Spleen (tissue), 7 donors: Measurements from ENCODE around the gene ATP13A1.

Experiments used
- POLR2A ChIP-seq, 3 donors: fragments of 450-650 bp; IDR thresholded peaks; one replicate each; pipeline ENCODE4 v1.5.1; 2017; ENCODE audit warnings: antibody characterized with exemption in 3 of 3, mild to moderate bottlenecking in 1 of 3
- POLR2AphosphoS5 ChIP-seq, 3 donors: sonication (generic); formaldehyde crosslinking; IDR thresholded peaks; one replicate each; pipeline ENCODE4 v1.5.1; 2017; ENCODE audit warnings: antibody characterized with exemption in 3 of 3
- TF ChIP-seq, protein P1 (sequence below), 11 experiments: fragments of 200-600 bp in 7 of 11; fragments of 450-650 bp in 4 of 11; sonication (generic) in 4 of 11; IDR thresholded peaks in 8 of 11; conservative IDR thresholded peaks in 3 of 11; 1 replicate in 7 of 11; 2 replicates in 4 of 11; pipeline versions ENCODE4 v1.4.0 to v1.8.0; 2016 to 2021; ENCODE audit warnings: antibody characterized with exemption in 11 of 11, inconsistent platforms in 4 of 11, mild to moderate bottlenecking in 1 of 11
- donor health status: DM: no; HTN: no; CAD: no; lungs with moderate emphysema.
- donor health status: DM: no; HTN: no; CAD: no.
- donor health status: DM: no; HTN: no; CAD: no.

DNA sequence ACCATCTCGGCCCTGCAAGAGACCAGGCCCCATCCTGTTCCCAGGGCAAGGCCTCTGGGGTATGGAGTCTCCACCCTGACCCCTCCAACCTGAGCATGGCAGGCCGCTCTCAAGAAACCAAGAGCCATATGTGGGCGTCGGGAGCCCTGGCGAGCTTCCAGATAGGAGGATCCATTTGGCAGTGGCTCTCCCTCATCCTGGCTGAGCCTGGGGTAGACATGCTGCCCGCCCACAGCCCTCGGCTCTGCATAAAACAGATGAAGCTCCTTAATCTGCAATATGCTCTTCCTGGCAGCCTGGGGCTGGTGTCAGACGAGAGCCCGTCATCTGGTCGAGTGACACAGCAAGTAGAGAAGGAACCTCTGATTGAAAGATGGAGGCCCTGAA, 6.1 kb downstream of the ATP13A1 start:
- TF ChIP-seq POLR2AphosphoS5 (IDR thresholded peaks at IDR 0.05) = no peak
- TF ChIP-seq, protein P1, sequence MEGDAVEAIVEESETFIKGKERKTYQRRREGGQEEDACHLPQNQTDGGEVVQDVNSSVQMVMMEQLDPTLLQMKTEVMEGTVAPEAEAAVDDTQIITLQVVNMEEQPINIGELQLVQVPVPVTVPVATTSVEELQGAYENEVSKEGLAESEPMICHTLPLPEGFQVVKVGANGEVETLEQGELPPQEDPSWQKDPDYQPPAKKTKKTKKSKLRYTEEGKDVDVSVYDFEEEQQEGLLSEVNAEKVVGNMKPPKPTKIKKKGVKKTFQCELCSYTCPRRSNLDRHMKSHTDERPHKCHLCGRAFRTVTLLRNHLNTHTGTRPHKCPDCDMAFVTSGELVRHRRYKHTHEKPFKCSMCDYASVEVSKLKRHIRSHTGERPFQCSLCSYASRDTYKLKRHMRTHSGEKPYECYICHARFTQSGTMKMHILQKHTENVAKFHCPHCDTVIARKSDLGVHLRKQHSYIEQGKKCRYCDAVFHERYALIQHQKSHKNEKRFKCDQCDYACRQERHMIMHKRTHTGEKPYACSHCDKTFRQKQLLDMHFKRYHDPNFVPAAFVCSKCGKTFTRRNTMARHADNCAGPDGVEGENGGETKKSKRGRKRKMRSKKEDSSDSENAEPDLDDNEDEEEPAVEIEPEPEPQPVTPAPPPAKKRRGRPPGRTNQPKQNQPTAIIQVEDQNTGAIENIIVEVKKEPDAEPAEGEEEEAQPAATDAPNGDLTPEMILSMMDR (IDR thresholded peaks at IDR 0.05 in 8 of 11, conservative IDR thresholded peaks at IDR 0.05 in 3 of 11) = no peak
- TF ChIP-seq POLR2A (IDR thresholded peaks at IDR 0.05) = no peak
